K562 (cell line): ENCODE measurements around the gene SIRT2. TPM values are rescaled to one million over a fixed set of nuclear protein-coding genes. Genes with fewer than 3 reads are reported as not detected.
A peak's percentile ranks its signal among the peaks of the same experiment; 100 is the strongest.

ENCODE experiments used
- CCNT2 ChIP-seq: IDR thresholded peaks from 2 replicates; pipeline ENCODE4 v1.6.1; 2011; ENCODE audit warnings: borderline replicate concordance, low read depth, mild to moderate bottlenecking, moderate library complexity, mixed read lengths, low read length; ENCODE audit not compliant: insufficient read length; ENCODE audit errors: extremely low read depth
- CREB3L1 ChIP-seq: fragments of 450-650 bp; IDR thresholded peaks from 2 replicates; pipeline ENCODE4 v1.6.1; 2014; ENCODE audit warnings: low read depth, mild to moderate bottlenecking, moderate library complexity, borderline replicate concordance
- GABPB2 ChIP-seq: fragments of 250-450 bp; sonication (Bioruptor Pico); conservative IDR thresholded peaks from 2 replicates; pipeline ENCODE4 v1.5.1; 2021; ENCODE audit warnings: mild to moderate bottlenecking
- HNRNPL ChIP-seq: fragments of 200-400 bp; formaldehyde crosslinking; IDR thresholded peaks from 2 replicates; pipeline ENCODE4 v1.6.1; 2017; ENCODE audit warnings: low read depth, mild to moderate bottlenecking, low read length
- KDM5B ChIP-seq: fragments of 200-600 bp; sonication (generic); IDR thresholded peaks from 2 replicates; pipeline ENCODE4 v1.6.1; 2012; ENCODE audit warnings: low read depth, mild to moderate bottlenecking, moderate library complexity, low read length, control low read depth, inconsistent platforms; ENCODE audit not compliant: insufficient replicate concordance
- KHSRP ChIP-seq: fragments of 450-650 bp; IDR thresholded peaks from 2 replicates; pipeline ENCODE4 v1.6.1; 2017
- KLF13 ChIP-seq: fragments of 450-650 bp; IDR thresholded peaks from 2 replicates; pipeline ENCODE4 v1.6.1; 2016; ENCODE audit warnings: missing genetic modification characterization, low read depth, mild to moderate bottlenecking, missing compliant biosample characterization, moderate library complexity, borderline replicate concordance
- MCM2 ChIP-seq: fragments of 450-650 bp; IDR thresholded peaks from 2 replicates; pipeline ENCODE4 v1.6.1; 2017; ENCODE audit warnings: low read depth, mild to moderate bottlenecking
- MYC ChIP-seq, 2 experiments: fragments of 250-450 bp in 1 of 2; sonication (Bioruptor Pico) in 1 of 2; IDR thresholded peaks; 2 replicates each; pipeline versions ENCODE4 v1.5.1 to v1.6.1; 2012 to 2021; ENCODE audit warnings: low read depth in 2 of 2, borderline replicate concordance in 1 of 2, improper control_type of control experiment in 1 of 2, low read length in 1 of 2, mild to moderate bottlenecking in 1 of 2, moderate library complexity in 1 of 2
- POU5F1 ChIP-seq: fragments of 150-350 bp; IDR thresholded peaks from 2 replicates; pipeline ENCODE4 v1.6.1; 2014; ENCODE audit warnings: borderline replicate concordance, low read length, low read depth, mild to moderate bottlenecking; ENCODE audit not compliant: partially characterized antibody
- RFX7 ChIP-seq: fragments of 250-450 bp; sonication (Bioruptor Pico); IDR thresholded peaks from 2 replicates; pipeline ENCODE4 v1.5.1; 2021; ENCODE audit warnings: mild to moderate bottlenecking
- SMAD2 ChIP-seq: fragments of 150-350 bp; IDR thresholded peaks from 2 replicates; pipeline ENCODE4 v1.6.1; 2014; ENCODE audit warnings: low read depth, mild to moderate bottlenecking, low read length
- SPI1 ChIP-seq: IDR thresholded peaks from 2 replicates; pipeline ENCODE4 v1.6.1; 2011; ENCODE audit warnings: low read depth, low read length, control low read depth, borderline replicate concordance
- STAT6 ChIP-seq: sonication (generic); formaldehyde crosslinking; IDR thresholded peaks from 2 replicates; pipeline ENCODE4 v1.8.1; 2023; ENCODE audit warnings: mild to moderate bottlenecking, missing genetic modification reagents
- TARDBP ChIP-seq: fragments of 450-650 bp; IDR thresholded peaks from 2 replicates; pipeline ENCODE4 v1.6.1; 2016
- TSHZ1 ChIP-seq: fragments of 250-450 bp; sonication (Bioruptor Pico); IDR thresholded peaks from 2 replicates; pipeline ENCODE4 v1.4.0; 2020; ENCODE audit warnings: mild to moderate bottlenecking, moderate library complexity
- ZNF24 ChIP-seq: fragments of 450-650 bp; IDR thresholded peaks from 2 replicates; pipeline ENCODE4 v1.6.1; 2016
- ZNF311 ChIP-seq: fragments of 250-450 bp; sonication (Bioruptor Pico); IDR thresholded peaks from 2 replicates; pipeline ENCODE4 v1.4.0; 2020; ENCODE audit warnings: mild to moderate bottlenecking, moderate library complexity
- polyA plus RNA-seq, 8 experiments: library from polyadenylated mRNA; depleted of rRNA in 4 of 8; stranded (reverse) in 5 of 8; unstranded in 3 of 8; fragments of >200 nt; fragmentation: Nextera tagmentation in 2 of 8; fragmentation: Illumina TruSeq in 1 of 8; extraction: Ambion mirVana in 2 of 8; extraction: Trizol in 1 of 8; gene quantifications; 2 replicates each; pipeline versions ENCODE4 v1.2.1 to v1.2.3, GENCODE V29; 2011 to 2014; ENCODE audit warnings: inconsistent platforms in 1 of 8, missing spikeins in 1 of 8
- total RNA-seq, 7 experiments: library from RNA; depleted of rRNA in 6 of 7; stranded (reverse); fragments of >200 nt in 6 of 7; fragmentation: Illumina TruSeq in 2 of 7; extraction: Trizol in 2 of 7; gene quantifications; 2 replicates each; pipeline versions ENCODE4 v1.2.1 to v1.2.3, GENCODE V29; 2011 to 2021; ENCODE audit warnings: low replicate concordance in 1 of 7

SIRT2 gene
- total and polyA plus RNA-seq, 9 of the 15 experiments (the other 6 are each of a cell fraction or from before 2014, with no cell fraction given) = 2.3 to 35.2 (median 22.9) TPM

- TF ChIP-seq CREB3L1 (peak; percentile 20; the same call in 1 of the 2 replicates), TARDBP (no peak), TSHZ1 (CRISPR knock-in tag) (no peak), KDM5B (no peak), MYC (IDR thresholded peaks at IDR 0.05; ENCODE audit: low read depth, low read length) (peak; percentile 99), MYC (CRISPR knock-in tag; IDR thresholded peaks at IDR 0.05; ENCODE audit: borderline replicate concordance, low read depth) (no peak), ZNF311 (no peak), POU5F1 (no peak), KHSRP (no peak), STAT6 (CRISPR knock-in tag) (0 out of 2 replicates have a peak, but pooled peaks have one; percentile 48), HNRNPL (no peak), GABPB2 (CRISPR knock-in tag) (no peak), MCM2 (no peak), SPI1 (peak; percentile 46; the same call in 1 of the 2 replicates), CCNT2 (peak; percentile 39), KLF13 (tag) (no peak), ZNF24 (peak; percentile 80), SMAD2 (no peak), RFX7 (no peak)
Observed at GRCh38 chr19:38862321-38863059, 36.9 kb downstream of the SIRT2 start (continued).
